Upper lobe of left lung (tissue), 4 donors: ENCODE data around the gene NUP155.
A peak's percentile ranks its signal among the peaks of the same experiment; 100 is the strongest.
"Not testable (repeated sequence)": the region's sequence is repeated elsewhere in the genome, so short reads cannot be mapped to it uniquely, and the experiment has no call there.

Experiments used
- EP300 ChIP-seq, 4 donors: sonication (generic); formaldehyde crosslinking; IDR thresholded peaks; one replicate each; pipeline ENCODE4 v1.5.1; 2017; ENCODE audit warnings: antibody characterized with exemption in 4 of 4, control low read depth in 2 of 4
- POLR2A ChIP-seq, 4 donors: fragments of 450-650 bp; IDR thresholded peaks; one replicate each; pipeline ENCODE4 v1.5.1; 2016 to 2017; ENCODE audit warnings: antibody characterized with exemption in 4 of 4, mild to moderate bottlenecking in 2 of 4
- POLR2AphosphoS5 ChIP-seq, 2 donors: sonication (generic); formaldehyde crosslinking; IDR thresholded peaks; one replicate each; pipeline ENCODE4 v1.5.1; 2017; ENCODE audit warnings: antibody characterized with exemption in 2 of 2
- TF ChIP-seq, protein P1 (sequence below), 6 experiments: fragments of 450-650 bp in 4 of 6; fragments of 200-600 bp in 2 of 6; sonication (generic) in 2 of 6; IDR thresholded peaks; one replicate each; pipeline ENCODE4 v1.5.1; 2016 to 2019; ENCODE audit warnings: antibody characterized with exemption in 6 of 6

DNA sequence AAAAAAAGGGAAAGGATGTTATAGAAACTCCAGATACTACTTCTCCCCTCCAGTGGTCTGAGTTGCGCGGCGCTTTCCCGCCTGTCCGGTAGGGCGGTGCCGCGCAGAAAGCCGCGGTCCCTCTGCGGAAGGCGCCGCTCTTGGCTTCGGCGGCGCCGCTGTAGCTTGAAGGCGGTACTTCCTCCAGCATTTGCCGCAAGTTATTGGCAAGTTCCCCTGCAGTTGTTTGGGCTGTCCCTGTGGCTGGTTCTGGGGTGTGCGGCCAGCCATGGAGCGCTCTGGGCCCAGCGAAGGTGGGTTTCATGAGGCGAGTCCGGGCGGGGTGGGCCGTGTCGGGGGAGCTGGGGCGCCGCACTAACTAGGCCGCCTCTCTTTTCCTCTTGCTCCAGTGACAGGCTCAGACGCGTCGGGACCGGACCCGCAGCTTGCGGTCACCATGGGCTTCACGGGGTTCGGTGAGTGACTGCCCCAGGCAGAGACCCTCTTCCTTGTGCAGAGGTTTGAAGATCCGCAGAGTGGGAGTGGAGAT, 8.3 kb upstream of the NUP155 start, which contains the start of gene WDR70:
- peak; percentile 54 to 90 for TF ChIP-seq POLR2AphosphoS5 (IDR thresholded peaks at IDR 0.05)
- TF ChIP-seq, protein P1, sequence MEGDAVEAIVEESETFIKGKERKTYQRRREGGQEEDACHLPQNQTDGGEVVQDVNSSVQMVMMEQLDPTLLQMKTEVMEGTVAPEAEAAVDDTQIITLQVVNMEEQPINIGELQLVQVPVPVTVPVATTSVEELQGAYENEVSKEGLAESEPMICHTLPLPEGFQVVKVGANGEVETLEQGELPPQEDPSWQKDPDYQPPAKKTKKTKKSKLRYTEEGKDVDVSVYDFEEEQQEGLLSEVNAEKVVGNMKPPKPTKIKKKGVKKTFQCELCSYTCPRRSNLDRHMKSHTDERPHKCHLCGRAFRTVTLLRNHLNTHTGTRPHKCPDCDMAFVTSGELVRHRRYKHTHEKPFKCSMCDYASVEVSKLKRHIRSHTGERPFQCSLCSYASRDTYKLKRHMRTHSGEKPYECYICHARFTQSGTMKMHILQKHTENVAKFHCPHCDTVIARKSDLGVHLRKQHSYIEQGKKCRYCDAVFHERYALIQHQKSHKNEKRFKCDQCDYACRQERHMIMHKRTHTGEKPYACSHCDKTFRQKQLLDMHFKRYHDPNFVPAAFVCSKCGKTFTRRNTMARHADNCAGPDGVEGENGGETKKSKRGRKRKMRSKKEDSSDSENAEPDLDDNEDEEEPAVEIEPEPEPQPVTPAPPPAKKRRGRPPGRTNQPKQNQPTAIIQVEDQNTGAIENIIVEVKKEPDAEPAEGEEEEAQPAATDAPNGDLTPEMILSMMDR (IDR thresholded peaks at IDR 0.05), result peak in 5 of 6 experiments; percentile 49 to 86 (median 56)
- peak in 2 of 4 donors; percentile 39 to 62 for TF ChIP-seq POLR2A (IDR thresholded peaks at IDR 0.05)
- not testable (repeated sequence) for TF ChIP-seq EP300 (IDR thresholded peaks at IDR 0.05)
